NCI-H1105 (cell line): Measurements from ENCODE around the gene KRT7.
A peak's percentile ranks its signal among the peaks of the same experiment; 100 is the strongest.

ENCODE experiments used
- DNase-seq: peaks from one replicate; lab custom pipeline; 2025; lab: John Stamatoyannopoulos, UW

Gene KRT7

GRCh38 chr12:52211716-52212585 is 21.1 kb upstream of the KRT7 start:
- DNase-seq = no peak

- DNase-seq = no peak
Measured at GRCh38 chr12:52212701-52213563, 20.1 kb upstream of the KRT7 start.

- DNase-seq = no peak
Measured at GRCh38 chr12:52213564-52214420, 19.3 kb upstream of the KRT7 start.

- no peak for DNase-seq
Measured at GRCh38 chr12:52214421-52214802, 18.6 kb upstream of the KRT7 start.

- no peak for DNase-seq
Measured at GRCh38 chr12:52215587-52216031, 17.4 kb upstream of the KRT7 start.

- no peak for DNase-seq
Measured at GRCh38 chr12:52216100-52216499, 16.9 kb upstream of the KRT7 start.

GRCh38 chr12:52216807-52217206 is 16.2 kb upstream of the KRT7 start:
- no peak for DNase-seq

- peak; percentile 30 for DNase-seq
Measured at GRCh38 chr12:52217223-52217622, 15.8 kb upstream of the KRT7 start.

- no peak for DNase-seq
Measured at GRCh38 chr12:52218001-52218400, 15.0 kb upstream of the KRT7 start.

GRCh38 chr12:52220477-52220876 is 12.6 kb upstream of the KRT7 start:
- no peak for DNase-seq

GRCh38 chr12:52221070-52221781 is 11.8 kb upstream of the KRT7 start:
- DNase-seq = no peak

GRCh38 chr12:52221912-52222457 is 11.1 kb upstream of the KRT7 start:
- no peak for DNase-seq

GRCh38 chr12:52222692-52223091 is 10.4 kb upstream of the KRT7 start:
- no peak for DNase-seq

- no peak for DNase-seq
Measured at GRCh38 chr12:52223406-52224039, 9.5 kb upstream of the KRT7 start.

GRCh38 chr12:52224151-52224550 is 8.9 kb upstream of the KRT7 start:
- no peak for DNase-seq

GRCh38 chr12:52225752-52226151 is 7.3 kb upstream of the KRT7 start:
- DNase-seq = no peak

- DNase-seq = no peak
Measured at GRCh38 chr12:52226446-52226845, 6.6 kb upstream of the KRT7 start.

- DNase-seq = no peak
Measured at GRCh38 chr12:52227606-52228166, 5.4 kb upstream of the KRT7 start.

GRCh38 chr12:52228366-52228765 is 4.7 kb upstream of the KRT7 start:
- no peak for DNase-seq

- no peak for DNase-seq
Measured at GRCh38 chr12:52228931-52229330, 4.1 kb upstream of the KRT7 start.
